HG03095 (cell line): Measurements from ENCODE around the gene ARHGEF40.

Experiments used
- ATAC-seq: cut with Tn5 transposase; IDR thresholded peaks from one replicate; pipeline ENCODE4 v1.9.1; 2021; ENCODE audit warnings: moderate library complexity; ENCODE audit not compliant: unreplicated experiment

Gene ARHGEF40

GRCh38 chr14:21096438-21096837 lies 26.3 kb downstream of the ARHGEF40 start:
- no peak for ATAC-seq

GRCh38 chr14:21096978-21097635 lies 27.0 kb downstream of the ARHGEF40 start:
- no peak for ATAC-seq

GRCh38 chr14:21097636-21098075 lies 27.6 kb downstream of the ARHGEF40 start:
- ATAC-seq: no peak

GRCh38 chr14:21098076-21098891 lies 28.2 kb downstream of the ARHGEF40 start, which contains the start of gene ZNF219:
Gene ZNF219, minus strand, starts transcription at chr14:21098655. Its CDS starts 5,064 bp downstream, at chr14:21093591.
- ATAC-seq: no peak

GRCh38 chr14:21098892-21099595 lies 28.9 kb downstream of the ARHGEF40 start:
- no peak for ATAC-seq

GRCh38 chr14:21099596-21099985 lies 29.5 kb downstream of the ARHGEF40 start:
- ATAC-seq: no peak

GRCh38 chr14:21100931-21101330 lies 30.8 kb downstream of the ARHGEF40 start, which contains the start of gene TMEM253:
Gene TMEM253, plus strand, starts transcription at chr14:21101066. Its CDS starts 278 bp downstream, at chr14:21101344.
- ATAC-seq: no peak

GRCh38 chr14:21101802-21102413 lies 31.8 kb downstream of the ARHGEF40 start:
- no peak for ATAC-seq

GRCh38 chr14:21102521-21103410 lies 32.7 kb downstream of the ARHGEF40 start:
- no peak for ATAC-seq

- no peak for ATAC-seq
These were observed 33.3 kb downstream of the ARHGEF40 start for GRCh38 chr14:21103411-21103709.

GRCh38 chr14:21103710-21104447 lies 33.8 kb downstream of the ARHGEF40 start:
- ATAC-seq: peak; percentile 88

GRCh38 chr14:21104448-21105060 lies 34.5 kb downstream of the ARHGEF40 start:
- peak; percentile 39 for ATAC-seq

- ATAC-seq: no peak
These were observed 35.0 kb downstream of the ARHGEF40 start for GRCh38 chr14:21105095-21105494.

- no peak for ATAC-seq
These were observed 36.0 kb downstream of the ARHGEF40 start for GRCh38 chr14:21106176-21106497.

GRCh38 chr14:21106498-21107282 lies 36.6 kb downstream of the ARHGEF40 start:
- ATAC-seq: no peak

- no peak for ATAC-seq
These were observed 37.2 kb downstream of the ARHGEF40 start for GRCh38 chr14:21107283-21107800.

GRCh38 chr14:21108791-21109190 lies 38.7 kb downstream of the ARHGEF40 start:
- ATAC-seq: no peak
